ENCODE measurements around the gene CFAP45. TPM values are rescaled to one million over a fixed set of nuclear protein-coding genes. Genes with fewer than 3 reads are reported as not detected.
"Not testable (repeated sequence)": the region's sequence is repeated elsewhere in the genome, so short reads cannot be mapped to it uniquely, and the experiment has no call there.

CFAP45 gene
- polyA plus RNA-seq, 1 donor: 3.8 TPM

GRCh38 chr1:159908031-159908940 lies 8.3 kb upstream of the CFAP45 start:
- DNase-seq: no peak

- no peak for DNase-seq
Observed at GRCh38 chr1:159906960-159907359, 7.0 kb upstream of the CFAP45 start.

GRCh38 chr1:159904036-159904435 lies 4.1 kb upstream of the CFAP45 start:
- DNase-seq: not testable (repeated sequence)

GRCh38 chr1:159902541-159902940 lies 2.6 kb upstream of the CFAP45 start:
- no peak for DNase-seq

- DNase-seq: no peak
Observed at GRCh38 chr1:159900755-159901360, 893 bp upstream of the CFAP45 start.

GRCh38 chr1:159899634-159900033 lies 331 bp downstream of the CFAP45 start:
- not testable (repeated sequence) for DNase-seq

- DNase-seq: no peak
Observed at GRCh38 chr1:159898527-159898926, 1.4 kb downstream of the CFAP45 start.

GRCh38 chr1:159897962-159898361 lies 2.0 kb downstream of the CFAP45 start:
- DNase-seq: no peak

- no peak for DNase-seq
Observed at GRCh38 chr1:159896546-159896930, 3.4 kb downstream of the CFAP45 start.

GRCh38 chr1:159895836-159896545 lies 4.0 kb downstream of the CFAP45 start:
- no peak for DNase-seq

GRCh38 chr1:159895286-159895685 lies 4.7 kb downstream of the CFAP45 start:
- DNase-seq: no peak

GRCh38 chr1:159892944-159893343 lies 7.0 kb downstream of the CFAP45 start:
- no peak for DNase-seq

GRCh38 chr1:159891275-159892157 lies 8.4 kb downstream of the CFAP45 start:
- peak; percentile 82 for DNase-seq

GRCh38 chr1:159890390-159890789 lies 9.6 kb downstream of the CFAP45 start:
- DNase-seq: no peak

- no peak for DNase-seq
Observed at GRCh38 chr1:159889821-159890252, 10.1 kb downstream of the CFAP45 start.

GRCh38 chr1:159889202-159889601 lies 10.8 kb downstream of the CFAP45 start:
- DNase-seq: no peak

GRCh38 chr1:159884296-159884695 lies 15.7 kb downstream of the CFAP45 start:
- DNase-seq: no peak

- no peak for DNase-seq
Observed at GRCh38 chr1:159883134-159883533, 16.8 kb downstream of the CFAP45 start.

- DNase-seq: no peak
Observed at GRCh38 chr1:159882527-159882862, 17.5 kb downstream of the CFAP45 start.

GRCh38 chr1:159881622-159882526 lies 18.1 kb downstream of the CFAP45 start:
- peak; percentile 61 for DNase-seq

- no peak for DNase-seq
Observed at GRCh38 chr1:159880430-159880829, 19.5 kb downstream of the CFAP45 start.

All from left kidney (tissue), 2 donors.